Activated CD8-positive, alpha-beta T cell treated with anti-CD3 and anti-CD28 coated beads for 36 hours (primary cell): ENCODE results near the gene AHNAK. TPM values are rescaled to one million over a fixed set of nuclear protein-coding genes. Genes with fewer than 3 reads are reported as not detected.

Source experiments
- ATAC-seq: fragments of 200-7000 bp; cut with Tn5 transposase; one replicate; pipeline ENCODE4 v1.10.0; 2021; ENCODE audit warnings: mild to moderate bottlenecking, moderate library complexity
- CTCF ChIA-PET: fragments of 350-600 bp; sonication (Branson Sonifier 250); formaldehyde crosslinking; loops from one replicate; lab custom pipeline; 2021; ENCODE audit warnings: antibody characterized with exemption; lab: Charles Lee
- POLR2A ChIA-PET: fragments of 350-600 bp; sonication (Branson Sonifier 250); formaldehyde crosslinking; loops from one replicate; lab custom pipeline; 2021; ENCODE audit warnings: antibody characterized with exemption; lab: Charles Lee
- DNase-seq: peaks from one replicate; pipeline ENCODE4 v3.0.0-alpha.2; 2020
- H3K27ac Mint-ChIP-seq: one replicate; pipeline ENCODE4 v1.8.0; 2021; ENCODE audit warnings: mild to moderate bottlenecking, mixed read lengths
- H3K27me3 Mint-ChIP-seq: one replicate; pipeline ENCODE4 v1.8.0; 2021; ENCODE audit warnings: mixed read lengths
- H3K36me3 Mint-ChIP-seq: one replicate; pipeline ENCODE4 v1.8.0; 2021; ENCODE audit warnings: low read depth, mixed read lengths
- H3K4me1 Mint-ChIP-seq: one replicate; pipeline ENCODE4 v1.8.0; 2021; ENCODE audit warnings: low read depth, mixed read lengths
- H3K4me3 Mint-ChIP-seq: one replicate; pipeline ENCODE4 v1.8.0; 2021; ENCODE audit warnings: mild to moderate bottlenecking, moderate library complexity, mixed read lengths
- H3K9me3 Mint-ChIP-seq: one replicate; pipeline ENCODE4 v1.8.0; 2021; ENCODE audit warnings: mixed read lengths
- intact Hi-C: fragments of 100-400 bp; cut with micrococcal nuclease; formaldehyde crosslinking; loops from one replicate; pipeline ENCODE4 v1.10.0; 2022
- total RNA-seq, 2 experiments: library from RNA; stranded (reverse); gene quantifications; one replicate each; pipeline ENCODE4 v1.2.3, GENCODE V29; 2021
- TF ChIP-seq, protein P1 (sequence below): fragments of 200-600 bp; IDR thresholded peaks from one replicate; pipeline ENCODE4 v1.8.0; 2022; ENCODE audit warnings: antibody characterized with exemption, mild to moderate bottlenecking

AHNAK gene
- total RNA-seq, 2 experiments from 2014 or later = 41.1 to 43.0 TPM

DNA sequence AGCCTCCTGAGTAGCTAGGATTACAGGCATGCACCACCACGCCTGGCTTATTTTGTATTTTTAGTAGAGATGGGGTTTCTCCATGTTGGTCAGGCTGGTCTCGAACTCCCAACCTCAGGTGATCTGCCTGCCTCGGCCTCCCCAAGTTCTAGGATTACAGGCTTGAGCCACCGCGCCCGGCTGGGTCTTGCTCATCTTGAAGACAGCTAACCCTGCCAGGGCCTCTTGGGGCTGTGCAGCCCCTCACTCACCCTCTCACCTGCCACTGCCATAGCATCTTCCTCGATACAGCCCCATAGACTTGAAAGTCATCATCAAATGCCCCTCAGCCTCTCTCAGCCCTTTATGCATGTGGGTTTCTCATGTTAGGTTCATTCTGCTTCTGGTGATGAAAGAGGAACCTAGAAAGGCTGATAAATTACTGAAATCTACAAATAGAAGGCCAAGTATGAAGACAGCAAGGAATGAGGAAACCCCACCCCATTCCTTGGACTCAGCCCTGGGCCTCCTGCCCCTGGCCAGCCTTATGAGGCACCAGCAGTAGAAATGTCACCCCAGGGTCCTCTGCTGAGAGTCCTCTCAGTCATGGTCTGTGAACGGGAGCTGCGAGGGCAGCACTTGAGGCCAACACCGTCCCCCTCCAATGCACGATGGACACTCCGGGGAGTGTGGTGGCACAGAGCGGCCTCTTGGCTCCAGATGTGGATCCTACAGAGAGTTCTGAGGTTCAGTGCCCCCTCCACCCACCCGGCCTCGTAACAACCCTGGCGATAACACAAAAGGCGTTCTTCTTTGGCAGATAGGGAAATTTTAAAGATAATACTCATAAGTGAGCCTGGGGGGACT, 103.0 kb downstream of the AHNAK start:
- TF ChIP-seq, protein P1, sequence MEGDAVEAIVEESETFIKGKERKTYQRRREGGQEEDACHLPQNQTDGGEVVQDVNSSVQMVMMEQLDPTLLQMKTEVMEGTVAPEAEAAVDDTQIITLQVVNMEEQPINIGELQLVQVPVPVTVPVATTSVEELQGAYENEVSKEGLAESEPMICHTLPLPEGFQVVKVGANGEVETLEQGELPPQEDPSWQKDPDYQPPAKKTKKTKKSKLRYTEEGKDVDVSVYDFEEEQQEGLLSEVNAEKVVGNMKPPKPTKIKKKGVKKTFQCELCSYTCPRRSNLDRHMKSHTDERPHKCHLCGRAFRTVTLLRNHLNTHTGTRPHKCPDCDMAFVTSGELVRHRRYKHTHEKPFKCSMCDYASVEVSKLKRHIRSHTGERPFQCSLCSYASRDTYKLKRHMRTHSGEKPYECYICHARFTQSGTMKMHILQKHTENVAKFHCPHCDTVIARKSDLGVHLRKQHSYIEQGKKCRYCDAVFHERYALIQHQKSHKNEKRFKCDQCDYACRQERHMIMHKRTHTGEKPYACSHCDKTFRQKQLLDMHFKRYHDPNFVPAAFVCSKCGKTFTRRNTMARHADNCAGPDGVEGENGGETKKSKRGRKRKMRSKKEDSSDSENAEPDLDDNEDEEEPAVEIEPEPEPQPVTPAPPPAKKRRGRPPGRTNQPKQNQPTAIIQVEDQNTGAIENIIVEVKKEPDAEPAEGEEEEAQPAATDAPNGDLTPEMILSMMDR = no peak
- Mint-ChIP-seq H3K4me1 (peaks cover 9% of the 10 kb centered on the region), H3K27me3 (peaks cover 17% of the 10 kb centered on the region), H3K27ac (no peak overlapping the region), H3K9me3 (no peaks in the 10 kb centered on the region), H3K4me3 (peak overlapping the region; percentile 63), H3K36me3 (no peaks in the 10 kb centered on the region)
- ATAC-seq = no peak
- CTCF ChIA-PET = interaction anchor here (0.7 to 1.6 kb wide), 5 partner anchors 17 to 289 kb away, joined by 3 to 17 read pairs (median 3); no protein-coding TSS in a partner anchor
- DNase-seq = no peak
- intact Hi-C loops = no loop called here
- POLR2A ChIA-PET = no interaction called here

DNA sequence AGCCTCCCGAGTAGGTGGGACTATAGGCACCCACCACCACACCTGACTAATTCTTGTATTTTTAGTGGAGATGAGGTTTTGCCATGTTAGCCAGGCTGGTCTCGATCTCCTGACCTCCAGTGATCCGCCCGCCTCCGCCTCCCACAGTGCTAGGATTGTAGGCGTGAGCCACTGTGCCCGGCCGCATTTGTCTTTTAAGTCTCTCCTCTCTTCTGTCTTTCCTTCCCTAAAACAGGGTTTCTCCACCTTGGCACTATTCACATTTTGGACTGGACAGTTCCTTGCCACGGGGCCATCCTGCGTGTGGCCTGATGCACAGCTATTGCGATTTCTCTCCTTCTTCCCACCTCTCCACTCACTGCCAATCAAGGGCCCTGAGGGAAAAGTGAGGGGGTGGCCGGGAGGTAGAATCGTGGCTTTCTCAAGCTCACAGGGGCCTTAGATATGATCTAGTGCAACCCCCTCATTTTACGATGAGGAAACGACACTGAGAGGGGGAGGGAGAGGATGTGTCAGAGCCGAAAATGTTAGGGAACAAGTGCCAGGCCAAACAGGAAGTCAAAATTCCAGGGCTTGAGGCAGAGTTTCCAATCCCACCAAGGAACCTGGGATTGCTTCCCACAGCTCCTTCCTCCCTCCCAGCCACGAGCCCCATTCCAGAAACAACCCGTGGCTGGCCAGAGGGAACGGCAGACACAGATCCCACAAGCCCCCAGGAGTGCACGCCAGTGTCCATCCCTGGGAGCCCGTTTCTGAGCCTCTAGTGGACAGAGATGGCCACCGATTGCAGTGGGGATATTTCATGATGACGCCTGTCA, 106.6 kb downstream of the AHNAK start:
- ChIA-PET POLR2A (no interaction called here), CTCF (no interaction called here)
- intact Hi-C loops = no loop called here
- Mint-ChIP-seq H3K27me3 (peaks cover 5% of the 10 kb centered on the region), H3K36me3 (no peaks in the 10 kb centered on the region), H3K4me1 (peaks cover 9% of the 10 kb centered on the region), H3K27ac (no peak overlapping the region), H3K9me3 (no peaks in the 10 kb centered on the region), H3K4me3 (no peak overlapping the region)
- no peak for ATAC-seq
- DNase-seq = no peak
- TF ChIP-seq, protein P1 = no peak

DNA sequence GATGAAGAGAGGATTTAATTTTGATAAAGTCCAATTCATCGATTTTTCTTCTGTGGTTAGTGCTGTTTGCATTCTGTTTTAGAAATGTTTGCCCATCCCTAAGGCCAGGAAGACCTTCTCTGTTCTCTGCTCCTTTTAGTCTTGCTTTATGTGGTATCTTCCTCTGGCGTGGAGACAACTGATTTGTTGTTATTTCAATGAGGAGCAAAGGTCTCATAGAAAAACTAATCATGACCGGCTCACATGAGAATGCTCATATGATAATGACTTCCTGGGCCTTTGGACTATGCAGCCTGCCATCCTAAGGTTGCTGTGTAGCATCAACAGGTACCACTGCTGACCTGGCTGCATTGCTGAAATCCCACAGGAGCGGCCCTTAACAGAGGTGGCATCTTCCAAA, 108.0 kb downstream of the AHNAK start:
- intact Hi-C loops = no loop called here
- CTCF ChIA-PET = no interaction called here
- ATAC-seq = no peak

DNA sequence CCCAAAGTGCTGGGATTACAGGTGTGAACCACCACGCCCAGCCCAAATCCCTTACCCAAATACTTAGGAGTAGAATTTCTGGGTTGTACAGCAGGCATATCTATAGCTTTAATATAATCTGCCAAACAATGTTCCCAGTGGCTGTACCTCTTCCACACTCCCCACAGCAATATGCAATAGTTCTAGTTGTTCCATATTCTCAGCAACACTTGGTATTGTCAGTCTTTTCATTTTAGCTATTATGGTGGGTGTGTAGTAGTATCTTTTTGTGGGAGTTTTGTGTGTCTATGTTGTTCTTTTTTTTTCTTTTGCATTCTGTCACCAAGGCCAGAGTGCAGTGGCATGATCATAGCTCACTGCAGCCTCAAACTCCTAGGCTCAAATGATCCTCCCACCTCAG, 109.0 kb downstream of the AHNAK start:
- H3K9me3 Mint-ChIP-seq = no peaks in the 10 kb centered on the region
- ChIA-PET CTCF (interaction anchor here (1.0 to 1.7 kb wide), 5 partner anchors 11 to 106 kb away, joined by 3 to 7 read pairs (median 5); no protein-coding TSS in a partner anchor), POLR2A (interaction anchor here (0.8 to 1.2 kb wide), 2 partner anchors 9 to 13 kb away, joined by 3 to 4 read pairs; no protein-coding TSS in a partner anchor)
- TF ChIP-seq, protein P1 = no peak
- no peaks in the 10 kb centered on the region for H3K36me3 Mint-ChIP-seq
- H3K27me3 Mint-ChIP-seq = no peaks in the 10 kb centered on the region
- no peak overlapping the region for H3K4me3 Mint-ChIP-seq
- intact Hi-C loops = no loop called here
- H3K4me1 Mint-ChIP-seq = peaks cover 16% of the 10 kb centered on the region
- ATAC-seq (no peak), DNase-seq (no peak)
- no peak overlapping the region for H3K27ac Mint-ChIP-seq

More for the DNA sequence above, 108.0 kb downstream of the AHNAK start:
- Mint-ChIP-seq H3K27ac (no peak overlapping the region), H3K4me1 (peaks cover 14% of the 10 kb centered on the region), H3K27me3 (peaks cover 1% of the 10 kb centered on the region), H3K4me3 (no peak overlapping the region), H3K36me3 (no peaks in the 10 kb centered on the region), H3K9me3 (no peaks in the 10 kb centered on the region)
- POLR2A ChIA-PET = no interaction called here
- no peak for DNase-seq
- TF ChIP-seq, protein P1 = no peak
